Fibroblast of skin of abdomen (primary cell): Measurements from ENCODE around the gene COL19A1.

Experiments
- DNase-seq: peaks from one replicate; pipeline ENCODE4 v3.0.0-alpha.2; 2013

COL19A1 gene

DNA sequence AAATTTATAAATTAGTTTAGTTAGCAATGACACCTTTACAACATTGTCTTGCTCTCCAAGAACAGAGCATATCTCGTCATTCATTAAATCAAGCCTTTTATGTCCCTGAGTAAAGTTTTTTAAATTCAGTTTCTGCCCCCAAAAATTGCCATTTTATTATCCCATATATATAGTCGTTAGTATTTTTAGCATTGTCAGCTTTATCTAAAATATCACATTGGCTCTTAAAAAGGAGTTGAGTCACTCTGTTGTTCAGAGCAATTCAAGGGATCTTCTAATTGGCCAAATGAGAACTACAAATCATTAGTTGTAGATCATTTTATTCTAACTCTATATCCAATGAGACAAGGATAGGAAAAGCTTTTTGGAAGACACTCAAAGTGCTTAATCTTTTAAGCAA, 309.4 kb downstream of the COL19A1 start:
- no peak for DNase-seq

DNA sequence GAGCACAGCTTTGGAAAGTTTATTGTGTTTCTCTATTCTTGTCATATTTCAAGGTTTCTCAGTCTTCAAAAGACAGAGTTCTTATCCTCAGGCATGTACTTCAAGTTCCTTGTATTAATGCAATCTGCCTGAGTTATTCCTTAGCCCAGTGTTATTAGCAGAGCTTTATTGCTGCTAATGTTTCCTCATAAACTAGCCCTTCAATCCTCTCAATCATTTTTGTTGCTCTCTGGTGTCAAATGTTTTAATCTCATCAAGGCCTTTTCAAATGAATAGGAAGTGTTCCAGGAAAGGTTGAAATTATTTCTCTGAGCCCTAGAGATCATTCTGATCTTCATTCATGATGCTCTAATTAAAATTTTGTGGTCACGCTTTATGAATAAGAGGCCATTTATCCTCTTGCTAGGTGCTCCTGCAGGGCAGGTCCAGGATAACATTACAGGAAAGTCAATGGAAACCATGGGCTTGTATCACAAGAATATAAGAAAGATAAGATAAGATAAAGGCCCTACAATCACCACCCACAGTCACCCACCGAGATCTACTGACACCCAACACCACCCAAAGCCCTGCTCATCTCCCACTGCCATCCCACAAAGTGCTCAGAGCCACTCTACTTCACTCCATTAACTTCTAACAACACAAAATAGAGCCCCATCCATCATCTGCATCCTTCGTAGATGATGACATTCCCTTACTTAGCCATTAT, 310.6 kb downstream of the COL19A1 start:
- DNase-seq = no peak

DNA sequence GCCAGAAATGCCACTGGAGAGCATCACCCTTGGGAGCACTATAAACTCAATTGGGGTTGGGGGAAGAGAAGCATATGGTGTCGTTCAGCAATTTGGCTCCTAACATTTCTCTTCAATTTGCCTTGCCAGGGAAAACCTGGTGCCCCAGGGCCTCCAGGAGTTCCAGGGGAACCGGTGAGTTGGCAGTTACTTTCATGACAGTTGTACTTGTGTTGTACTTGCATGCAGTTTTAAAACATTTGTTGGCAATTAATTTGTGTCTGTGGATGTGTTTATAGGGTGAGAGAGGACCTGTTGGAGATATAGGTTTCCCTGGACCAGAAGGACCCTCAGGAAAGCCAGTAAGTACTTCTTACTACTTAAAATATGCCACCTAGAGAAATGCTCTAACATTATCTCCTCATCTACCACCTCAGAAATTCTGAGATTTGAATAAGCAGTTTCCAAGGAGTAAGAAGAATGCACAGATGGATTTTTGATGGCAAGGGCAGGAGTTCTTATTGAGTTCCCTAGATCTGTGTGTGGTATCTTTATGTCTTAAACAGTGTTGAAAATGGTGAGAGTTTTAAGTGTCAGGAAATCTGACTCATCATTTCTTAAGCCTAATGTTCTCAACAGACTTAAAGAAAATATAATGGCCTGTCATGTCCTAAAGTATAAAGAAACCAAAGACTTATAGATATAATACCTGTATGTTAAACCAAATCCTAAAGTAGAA, 314.0 kb downstream of the COL19A1 start:
- peak; percentile 60 for DNase-seq

DNA sequence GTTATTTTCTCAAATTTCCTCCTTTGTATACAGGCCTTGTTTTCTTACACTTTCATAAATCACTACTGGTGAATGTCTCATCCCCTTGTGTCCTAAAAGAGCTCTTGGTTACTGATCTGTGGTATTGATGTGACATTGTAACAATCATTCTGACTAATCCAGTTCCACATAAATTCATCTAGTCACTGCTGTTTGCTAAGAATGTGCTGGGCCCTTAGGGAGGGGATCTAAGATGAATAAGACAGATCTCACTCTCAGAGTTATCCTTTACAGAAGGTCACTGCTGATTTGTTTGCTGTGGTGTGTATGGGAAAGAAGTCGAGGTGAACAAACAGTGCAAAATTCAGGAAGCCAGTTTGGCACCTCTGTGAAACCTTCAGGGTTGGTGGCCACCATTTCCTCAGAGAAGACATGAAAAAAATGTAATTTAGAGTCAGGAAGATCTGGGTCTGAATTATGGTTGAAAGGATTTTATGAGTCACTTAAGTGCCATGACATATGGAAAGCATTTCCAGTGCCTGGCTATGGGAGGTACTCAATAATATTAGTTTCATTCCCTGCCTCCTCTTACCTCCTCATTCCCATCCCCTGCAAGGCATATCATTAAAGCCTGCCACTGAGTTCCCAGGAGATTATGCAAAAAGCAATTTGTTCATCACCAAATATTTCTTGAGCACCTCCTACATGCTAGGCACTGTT, 314.7 kb downstream of the COL19A1 start:
- peak; percentile 69 for DNase-seq

DNA sequence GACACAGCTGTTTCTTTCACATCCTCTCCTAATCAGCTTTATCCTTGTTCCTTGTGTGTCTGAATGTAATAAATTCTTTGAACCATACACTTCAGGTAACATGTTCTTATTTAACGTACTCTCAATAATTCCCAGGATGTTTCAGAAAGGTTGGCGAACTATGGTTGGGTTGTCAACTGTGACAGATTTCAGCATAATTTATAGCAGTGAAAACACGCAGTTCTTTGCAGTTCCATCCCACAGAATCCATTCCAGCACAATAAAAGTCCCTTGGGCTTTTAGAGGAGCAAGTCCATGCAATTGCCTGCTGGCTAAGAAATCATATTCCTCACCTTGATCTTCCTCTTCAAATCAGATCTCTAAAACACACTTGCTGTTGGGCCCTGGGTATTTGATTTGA, 317.2 kb downstream of the COL19A1 start:
- no peak for DNase-seq

DNA sequence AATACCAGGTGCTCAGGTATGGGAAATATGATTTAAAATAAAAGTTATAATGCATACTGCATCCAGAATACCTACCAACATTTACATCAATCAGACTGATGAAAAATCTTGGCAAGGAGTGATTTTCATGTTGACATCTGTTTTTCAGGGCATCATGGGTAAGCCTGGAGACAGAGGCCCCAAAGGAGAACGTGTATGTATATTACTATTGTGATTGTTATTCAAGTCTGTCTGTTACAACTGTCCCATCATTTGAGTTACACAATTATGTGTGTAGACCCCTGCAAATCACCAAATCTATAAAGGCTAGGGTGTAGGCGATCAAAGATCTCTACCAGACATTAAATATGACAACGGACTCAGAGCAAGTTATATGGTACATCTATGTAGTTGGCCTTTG, 318.4 kb downstream of the COL19A1 start:
- DNase-seq = no peak

DNA sequence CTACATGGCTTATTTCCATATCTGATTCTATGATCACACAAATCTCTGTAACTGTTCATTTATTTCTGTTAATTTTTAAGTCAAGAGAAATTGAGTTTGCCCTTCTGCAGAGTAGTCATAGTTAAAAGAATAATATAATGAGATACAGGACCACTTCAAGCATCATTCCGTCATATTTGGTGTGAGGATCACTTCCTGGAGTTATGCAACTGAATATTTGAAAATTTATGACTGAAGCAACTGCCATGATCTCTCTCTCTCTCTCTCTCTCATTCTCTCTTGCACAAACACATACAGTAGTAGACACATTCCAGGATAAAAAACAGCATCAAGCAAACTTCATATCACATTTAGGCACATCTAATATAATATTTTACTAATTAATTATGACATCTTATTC, 320.1 kb downstream of the COL19A1 start:
- peak; percentile 37 for DNase-seq

DNA sequence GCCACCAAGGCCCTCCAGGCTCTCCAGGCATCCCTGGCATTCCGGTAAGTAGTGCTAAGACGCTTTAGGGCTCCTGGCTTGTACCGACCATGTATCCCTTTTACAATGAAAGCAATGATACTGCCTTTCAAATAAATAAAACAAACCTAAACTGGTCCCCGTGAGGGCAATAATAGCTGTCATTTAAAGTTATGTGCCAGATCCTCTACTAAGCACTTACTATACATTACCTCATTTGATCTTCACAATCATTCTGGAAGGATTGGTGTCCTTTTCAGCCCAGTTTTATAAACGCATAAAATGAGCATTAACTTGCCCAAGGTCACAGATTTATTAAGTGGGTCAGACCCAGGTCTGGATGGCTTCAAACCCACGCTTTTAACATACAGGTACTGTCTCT, 321.8 kb downstream of the COL19A1 start:
- DNase-seq = no peak

DNA sequence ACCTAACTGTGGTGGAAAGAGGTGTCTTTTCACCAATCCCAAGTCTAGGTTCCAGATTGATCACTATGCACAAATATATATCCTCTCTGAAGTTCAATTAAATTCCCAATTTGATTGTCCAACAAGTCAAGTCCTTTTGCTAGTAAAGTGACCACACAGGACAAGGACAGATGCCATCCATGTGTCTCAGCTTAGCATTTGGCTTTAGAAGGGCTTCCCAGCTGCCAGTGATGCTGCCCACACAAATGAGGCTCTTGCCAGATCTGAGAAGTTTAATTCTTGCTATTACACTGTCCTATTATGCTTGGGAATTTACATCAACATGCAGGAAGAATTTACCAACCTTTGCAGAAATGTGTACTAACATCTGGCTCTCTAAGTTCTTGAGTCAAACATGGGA, 328.1 kb downstream of the COL19A1 start:
- DNase-seq = no peak

DNA sequence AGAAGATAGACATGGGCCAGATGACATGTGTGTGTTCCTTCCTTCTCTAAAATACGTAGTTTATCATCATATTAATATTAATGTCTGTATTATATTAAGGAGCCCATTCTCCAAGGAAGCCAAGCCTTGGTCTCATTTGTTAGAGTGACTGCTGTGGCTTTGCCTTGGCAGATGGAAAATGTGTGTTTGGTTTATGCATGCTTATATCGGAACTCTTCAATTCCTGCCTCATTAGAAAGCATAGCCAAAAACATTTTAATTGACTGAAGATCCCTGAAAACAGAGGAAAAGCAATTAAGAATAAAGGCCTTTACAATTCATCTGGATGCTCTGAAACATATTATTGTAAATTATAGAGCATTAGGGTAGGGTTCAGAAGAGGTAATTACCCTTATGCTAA, 330.2 kb downstream of the COL19A1 start:
- DNase-seq = no peak

DNA sequence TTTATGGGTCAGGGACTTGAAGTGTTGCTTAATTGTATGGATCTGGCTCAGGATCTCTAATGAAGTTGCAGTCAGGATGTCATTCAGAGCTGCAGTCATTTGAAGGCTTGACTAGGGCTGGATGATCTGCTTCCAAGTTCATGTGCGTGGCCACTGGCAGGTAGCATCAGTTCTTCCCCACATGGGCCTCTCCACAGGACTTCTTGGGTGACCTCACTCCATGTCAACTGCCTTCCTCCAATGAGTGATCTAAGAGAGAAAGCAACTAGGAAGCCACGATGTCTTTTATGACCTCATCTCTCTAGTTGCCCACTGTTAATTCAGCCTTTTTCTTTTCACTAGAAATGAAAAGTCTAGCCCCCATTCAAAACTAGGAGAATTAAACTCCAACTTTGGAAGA, 332.4 kb downstream of the COL19A1 start:
- DNase-seq = no peak

DNA sequence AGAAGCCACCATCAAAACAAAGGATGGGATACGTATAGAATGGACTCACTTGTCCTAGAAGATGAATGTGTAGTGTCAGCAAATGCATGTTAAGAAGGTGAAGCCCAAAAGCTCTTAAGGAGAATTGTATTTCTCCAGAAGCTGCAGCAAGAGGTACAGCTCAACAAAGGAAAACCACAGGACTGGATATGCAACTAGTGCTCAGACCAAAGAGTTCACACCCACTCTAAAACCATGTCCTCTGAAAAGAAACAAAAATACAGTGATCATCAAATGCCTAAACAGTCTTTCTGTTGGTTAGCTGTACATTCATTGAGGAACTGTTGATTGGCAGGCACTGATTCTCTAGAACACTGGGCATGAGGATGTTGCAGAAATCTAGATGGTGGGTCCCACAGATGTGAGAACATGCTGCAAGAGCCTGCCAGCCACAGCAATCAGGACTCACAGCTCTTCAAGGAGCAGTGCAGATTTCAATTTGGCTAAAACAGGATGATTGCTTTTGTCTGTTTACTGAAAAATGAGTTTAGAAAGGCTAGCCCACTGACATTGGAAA, 342.0 kb downstream of the COL19A1 start:
- DNase-seq = no peak

DNA sequence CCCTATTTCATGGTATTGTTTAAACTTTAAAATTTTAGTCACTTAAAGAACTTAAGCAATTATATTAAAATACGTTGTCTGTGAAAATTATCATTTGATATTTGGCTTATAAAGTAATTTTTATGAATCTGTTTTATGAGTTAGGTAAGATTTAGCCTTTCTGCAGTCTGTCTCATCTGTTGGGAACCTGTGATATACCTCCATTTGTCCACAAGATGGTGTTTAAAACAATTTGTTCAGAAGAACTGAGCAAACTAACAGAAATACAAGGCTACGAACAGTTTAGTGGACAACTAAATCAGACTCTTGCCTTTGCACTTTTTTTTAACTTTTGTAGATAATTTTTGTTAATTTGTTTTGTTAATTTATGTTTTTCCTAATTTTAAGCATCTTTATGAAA, 344.1 kb downstream of the COL19A1 start:
- DNase-seq = no peak

DNA sequence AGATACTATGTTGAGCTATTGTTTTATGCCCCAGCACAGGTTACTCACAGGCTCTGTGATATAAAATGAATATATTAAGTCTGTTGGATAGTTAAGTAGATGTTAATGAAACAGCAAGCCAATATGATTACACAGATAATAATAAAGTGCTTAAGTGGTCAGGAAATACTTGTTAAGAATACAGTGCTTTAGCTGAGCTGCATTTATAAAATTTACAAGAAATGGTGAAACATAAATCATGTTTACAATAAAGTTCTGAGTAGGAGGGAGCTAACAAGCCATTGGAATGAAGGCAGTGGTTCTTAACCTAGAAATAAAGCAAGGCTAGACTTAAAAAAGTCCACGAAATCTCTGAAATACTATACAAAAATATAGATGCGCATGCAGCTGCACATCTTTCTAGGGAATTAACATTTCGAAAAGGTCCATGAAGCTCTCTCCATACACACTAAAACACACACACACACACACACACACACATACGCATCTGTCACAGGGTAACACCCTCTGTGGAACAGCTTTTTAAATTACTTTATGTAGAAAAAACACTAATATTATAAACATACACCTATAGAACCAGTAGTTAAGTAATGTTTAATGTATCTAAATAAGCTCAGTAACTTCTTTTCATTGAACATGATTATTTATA, 349.2 kb downstream of the COL19A1 start:
- DNase-seq = no peak

DNA sequence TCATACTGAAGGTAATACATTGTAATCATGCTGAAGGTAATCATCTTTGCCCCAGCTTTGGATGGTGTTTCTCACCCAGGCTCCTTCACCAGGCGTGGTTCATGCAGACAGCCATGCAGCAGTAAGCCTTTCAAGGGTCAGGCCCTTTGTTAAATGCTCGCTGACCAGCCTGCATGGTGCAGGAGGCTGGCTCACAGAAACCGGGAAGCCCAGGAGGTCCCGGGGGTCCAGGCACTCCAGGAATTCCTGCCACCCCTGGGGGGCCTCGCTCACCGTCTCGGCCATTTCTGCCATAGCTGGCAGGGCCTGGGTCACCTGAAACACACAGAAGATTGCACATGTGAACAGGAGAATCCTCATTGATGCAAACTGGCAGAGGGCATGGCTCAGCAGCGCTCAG, 350.4 kb downstream of the COL19A1 start:
- DNase-seq = no peak

DNA sequence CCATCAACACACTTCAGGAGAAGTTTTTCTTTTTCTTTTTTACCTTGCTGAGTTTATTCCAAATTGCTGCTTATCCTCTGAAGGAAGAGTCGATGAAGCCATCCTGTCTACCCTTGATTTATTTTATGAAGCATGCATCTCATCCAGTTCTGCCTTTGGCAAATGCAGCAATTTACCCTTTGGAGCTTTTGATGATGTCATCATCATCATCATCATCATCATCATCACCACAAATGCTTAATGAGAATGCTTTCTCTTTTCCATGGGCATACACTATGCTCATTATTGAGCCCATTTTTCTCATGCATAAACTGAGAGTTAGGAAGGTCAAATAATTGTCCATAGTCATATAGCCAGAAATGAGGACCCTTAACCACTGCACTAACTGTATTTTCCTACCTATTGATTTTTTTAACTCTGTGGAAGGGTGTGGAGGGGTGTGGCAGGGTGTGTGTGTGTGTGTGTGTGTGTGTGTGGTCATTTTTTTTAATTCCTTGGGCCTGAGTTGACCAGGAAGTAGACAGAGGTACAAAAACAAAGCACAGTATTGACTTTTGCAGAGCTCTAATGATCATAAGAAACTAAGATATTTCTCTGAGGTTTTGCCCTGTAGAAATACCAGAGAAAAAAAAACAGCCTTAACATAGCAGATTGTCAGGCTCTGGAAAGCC, 353.7 kb downstream of the COL19A1 start:
- DNase-seq = no peak

DNA sequence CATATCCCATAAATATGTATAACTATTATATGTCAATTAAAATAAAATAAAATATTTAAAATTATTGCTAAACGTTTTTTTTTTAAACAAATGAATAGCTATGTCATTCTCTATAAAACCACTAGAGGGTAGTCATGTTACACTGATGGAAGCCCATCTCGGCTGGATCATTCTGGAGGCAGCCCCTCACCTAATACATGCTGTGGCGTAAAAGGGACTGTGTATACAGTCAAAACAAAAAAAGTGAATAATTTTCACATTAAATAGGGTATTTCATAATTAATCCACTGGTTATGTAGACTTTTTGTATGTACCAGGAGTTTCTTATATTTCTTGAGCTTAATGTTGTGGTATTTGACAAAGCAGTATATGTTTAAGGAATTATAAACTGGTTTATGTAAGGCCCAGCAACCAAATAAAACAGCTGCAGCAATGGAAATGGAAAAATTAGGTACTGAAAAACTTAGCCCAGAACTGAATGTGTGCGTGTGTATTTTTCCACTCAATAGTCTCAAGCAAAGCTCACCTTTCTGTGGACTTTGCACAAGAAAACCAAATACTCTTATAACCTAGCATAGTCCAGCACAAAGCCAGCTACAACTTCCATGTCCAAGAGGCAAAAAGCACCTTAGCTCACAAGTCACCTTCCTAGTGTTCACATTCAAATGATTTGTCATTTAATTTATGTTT, 354.8 kb downstream of the COL19A1 start:
- peak; percentile 14 for DNase-seq

DNA sequence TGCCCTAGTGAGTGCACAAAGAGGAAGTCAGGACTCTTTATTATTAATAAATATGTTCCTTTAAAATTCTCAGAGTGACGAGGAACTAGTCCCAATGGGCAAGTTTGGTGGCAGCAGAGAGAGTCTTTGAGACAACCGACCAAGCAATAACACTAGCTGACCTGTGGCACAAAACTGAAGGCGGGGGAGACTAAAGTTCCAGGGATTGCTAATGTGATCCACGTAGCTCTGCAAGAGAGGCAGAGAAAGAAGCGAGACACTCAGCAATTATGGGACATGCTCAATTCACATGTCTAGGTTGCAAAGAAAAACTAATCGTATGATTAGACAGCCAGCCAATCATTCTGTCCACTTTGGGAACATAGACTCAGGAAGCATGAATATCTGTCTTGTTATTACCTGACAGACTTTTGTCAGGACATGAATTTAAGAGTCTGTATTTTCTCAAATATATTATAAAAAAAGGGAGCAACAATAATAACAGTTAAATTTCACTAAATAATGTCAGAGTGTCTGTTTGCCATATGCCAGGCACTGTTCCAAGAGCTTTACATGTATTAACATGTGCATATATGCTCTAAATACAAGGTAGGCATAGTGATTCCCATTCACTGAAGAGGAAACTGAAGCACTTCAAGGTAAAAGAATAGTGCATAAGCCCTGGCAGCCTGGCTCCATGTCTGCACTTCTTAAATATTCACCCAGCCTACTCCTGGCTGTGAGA, 355.5 kb downstream of the COL19A1 start:
- no peak for DNase-seq

DNA sequence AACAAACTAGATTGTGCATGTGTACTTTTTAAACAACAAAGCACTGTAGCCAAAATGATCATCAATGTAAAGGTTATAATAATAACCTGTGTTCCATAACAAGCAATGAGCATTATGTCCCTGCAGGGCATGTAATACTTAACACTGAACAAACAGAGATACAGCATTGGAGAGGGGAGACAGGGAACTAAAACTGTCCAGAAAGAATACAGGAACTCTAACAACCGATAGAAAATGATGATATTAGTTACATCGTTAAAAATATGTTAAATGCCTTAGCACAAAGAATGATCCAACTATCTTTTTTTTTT, 356.0 kb downstream of the COL19A1 start:
- no peak for DNase-seq

DNA sequence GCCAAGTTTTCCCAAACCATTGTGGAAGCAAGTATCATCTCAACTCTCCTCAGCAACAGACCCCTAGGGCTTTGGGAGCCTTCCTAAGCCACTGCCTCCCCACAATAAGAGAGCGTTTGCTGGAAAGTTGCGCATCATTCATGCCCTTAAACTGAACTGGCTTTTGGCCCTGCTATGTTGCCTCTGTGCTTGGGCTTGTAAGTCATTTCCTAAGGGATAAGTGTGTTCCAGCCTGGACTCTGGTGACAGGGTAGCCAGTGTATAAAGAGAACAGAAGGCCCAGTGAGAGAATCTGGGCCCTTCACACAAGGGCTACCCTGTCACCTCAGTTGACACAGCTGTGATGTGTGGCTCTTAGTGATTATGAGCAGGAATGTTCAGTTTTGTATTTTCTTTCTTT, 358.7 kb downstream of the COL19A1 start:
- no peak for DNase-seq

DNA sequence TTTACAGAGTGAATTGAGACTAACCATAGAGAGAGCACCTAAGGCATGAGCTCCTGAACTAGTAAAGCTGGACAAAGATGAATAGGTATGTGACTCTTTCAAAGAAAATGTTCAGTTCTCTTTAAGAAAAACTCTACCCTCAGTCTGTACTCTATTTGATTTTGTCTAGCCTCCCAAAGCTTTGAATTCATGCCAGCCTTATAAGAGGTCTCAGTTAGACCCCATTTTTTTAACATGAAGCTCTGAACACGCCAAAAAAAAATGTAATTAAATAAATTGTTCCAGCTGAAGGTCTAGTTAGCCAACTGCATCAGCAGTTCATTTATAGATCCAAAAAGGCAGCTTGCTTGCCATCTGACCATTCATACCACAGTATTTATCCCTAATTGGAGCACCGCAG, 365.0 kb downstream of the COL19A1 start:
- DNase-seq = no peak
